ENCODE measurements around the gene IGSF3.

- TF ChIP-seq CTCF (conservative IDR thresholded peaks at IDR 0.05; ENCODE audit: low read depth, low read length) (no peak), EZH2 (IDR thresholded peaks at IDR 0.05; ENCODE audit: borderline replicate concordance, low read depth, low read length, poor library complexity, severe bottlenecking) (no peak)
These were observed 109.4 kb downstream of the IGSF3 start for GRCh38 chr1:116558140-116558549.

Measured in A673 (cell line).